Endometrium (tissue), 2 donors: Measurements from ENCODE around the gene BICRA.
"Not testable (repeated sequence)": the region's sequence is repeated elsewhere in the genome, so short reads cannot be mapped to it uniquely, and the experiment has no call there.

Experiments used
- FAIRE-seq: peaks from 2 replicates; lab custom pipeline; 2012; peaks lifted over from hg19 to GRCh38; lab: Jason Lieb, UNC
- donor health status: control.
- donor health status: control.

The BICRA gene

GRCh38 chr19:47631681-47632446 is 22.9 kb downstream of the BICRA start:
- no peak for FAIRE-seq

GRCh38 chr19:47633517-47633916 is 24.6 kb downstream of the BICRA start:
- no peak for FAIRE-seq

- FAIRE-seq, result no peak
Measured at GRCh38 chr19:47633996-47634395, 25.1 kb downstream of the BICRA start.

- not testable (repeated sequence) for FAIRE-seq
Measured at GRCh38 chr19:47635152-47635754, 26.3 kb downstream of the BICRA start.

GRCh38 chr19:47637550-47637949 is 28.6 kb downstream of the BICRA start:
- no peak for FAIRE-seq

- FAIRE-seq, result no peak
Measured at GRCh38 chr19:47641891-47642485, 33.1 kb downstream of the BICRA start.

- no peak for FAIRE-seq
Measured at GRCh38 chr19:47643281-47643680, 34.3 kb downstream of the BICRA start.

- no peak for FAIRE-seq
Measured at GRCh38 chr19:47644199-47644598, 35.3 kb downstream of the BICRA start.

- FAIRE-seq, result no peak
Measured at GRCh38 chr19:47644743-47645482, 36.0 kb downstream of the BICRA start.

- no peak for FAIRE-seq
Measured at GRCh38 chr19:47646924-47647323, 38.0 kb downstream of the BICRA start.

- FAIRE-seq, result no peak
Measured at GRCh38 chr19:47649588-47649987, 40.7 kb downstream of the BICRA start.

GRCh38 chr19:47650700-47651099 is 41.8 kb downstream of the BICRA start:
- FAIRE-seq, result no peak

GRCh38 chr19:47651132-47651531 is 42.2 kb downstream of the BICRA start:
- no peak for FAIRE-seq

- no peak for FAIRE-seq
Measured at GRCh38 chr19:47651691-47652090, 42.8 kb downstream of the BICRA start.

GRCh38 chr19:47652285-47652684 is 43.4 kb downstream of the BICRA start:
- FAIRE-seq, result no peak

- no peak for FAIRE-seq
Measured at GRCh38 chr19:47653856-47654255, 44.9 kb downstream of the BICRA start.

- FAIRE-seq, result no peak
Measured at GRCh38 chr19:47657719-47658118, 48.8 kb downstream of the BICRA start.

- FAIRE-seq, result no peak
Measured at GRCh38 chr19:47658431-47659348, 49.8 kb downstream of the BICRA start.

- no peak for FAIRE-seq
Measured at GRCh38 chr19:47660435-47660832, 51.5 kb downstream of the BICRA start.

- FAIRE-seq, result no peak
Measured at GRCh38 chr19:47661161-47661560, 52.2 kb downstream of the BICRA start.

GRCh38 chr19:47661611-47662010 is 52.7 kb downstream of the BICRA start:
- no peak for FAIRE-seq

- FAIRE-seq, result no peak
Measured at GRCh38 chr19:47663435-47663910, 54.5 kb downstream of the BICRA start.
